B cell (primary cell): Measurements from ENCODE around the gene CBX2. TPM values are rescaled to one million over a fixed set of nuclear protein-coding genes. Genes with fewer than 3 reads are reported as not detected.

Experiments
- ATAC-seq: fragments of 200-7000 bp; cut with Tn5 transposase; one replicate; pipeline ENCODE4 v1.10.0; 2021; ENCODE audit warnings: low read depth, mild to moderate bottlenecking, moderate number of reproducible peaks, moderate library complexity
- CTCF ChIA-PET: fragments of 350-600 bp; sonication (Branson Sonifier 250); formaldehyde crosslinking; loops from one replicate; lab custom pipeline; 2021; ENCODE audit warnings: antibody characterized with exemption, inconsistent platforms; lab: Charles Lee
- POLR2A ChIA-PET: fragments of 350-600 bp; sonication (Branson Sonifier 250); formaldehyde crosslinking; loops from one replicate; lab custom pipeline; 2021; ENCODE audit warnings: antibody characterized with exemption; lab: Charles Lee
- DNase-seq: peaks from one replicate; pipeline ENCODE4 v3.0.0; 2013
- H2AFZ ChIP-seq: 2 replicates; pipeline ENCODE4 v1.6.1; 2012; ENCODE audit warnings: mild to moderate bottlenecking, low read depth, low read length; ENCODE audit not compliant: insufficient read depth, poor library complexity, severe bottlenecking
- H3K27ac ChIP-seq, 2 donors: 1 replicate in 1 of 2; 2 replicates in 1 of 2; pipeline ENCODE4 v1.5.1; 2012 to 2013; ENCODE audit warnings: low read length in 2 of 2, mild to moderate bottlenecking in 2 of 2, moderate library complexity in 1 of 2
- H3K27me3 ChIP-seq, 4 experiments: fragments of 200-600 bp in 1 of 4; sonication (generic) in 1 of 4; replicated peaks in 1 of 4; 1 replicate in 2 of 4; 2 replicates in 2 of 4; pipeline versions ENCODE4 v1.6.1 to v1.7.0; 2013 to 2016; ENCODE audit warnings: low read length in 3 of 4, mild to moderate bottlenecking in 2 of 4, mixed read lengths in 1 of 4, moderate library complexity in 1 of 4; ENCODE audit not compliant: insufficient read depth in 4 of 4, control insufficient read depth in 3 of 4; ENCODE audit errors: control extremely low read depth in 1 of 4
- H3K36me3 ChIP-seq, 2 experiments: replicated peaks in 1 of 2; 1 replicate in 1 of 2; 2 replicates in 1 of 2; pipeline versions ENCODE4 v1.6.1 to v1.7.1; 2013; ENCODE audit warnings: low read length in 1 of 2; ENCODE audit not compliant: insufficient read depth in 2 of 2, control insufficient read depth in 1 of 2; ENCODE audit errors: control extremely low read depth in 1 of 2, extremely low read depth in 1 of 2
- H3K4me1 ChIP-seq, 2 donors: fragments of 200-600 bp in 1 of 2; sonication (generic) in 1 of 2; 1 replicate in 1 of 2; 2 replicates in 1 of 2; pipeline versions ENCODE4 v1.5.1 to v1.6.1; 2013 to 2017; ENCODE audit warnings: low read length in 2 of 2; ENCODE audit not compliant: control insufficient read depth in 2 of 2, insufficient read depth in 2 of 2
- H3K4me2 ChIP-seq: replicated peaks from 2 replicates; pipeline ENCODE3; 2012; ENCODE audit warnings: mild to moderate bottlenecking, low read depth, low read length; ENCODE audit not compliant: poor library complexity, severe bottlenecking
- H3K4me3 ChIP-seq, 5 experiments: fragments of 200-600 bp in 1 of 5; sonication (generic) in 1 of 5; 1 replicate in 3 of 5; 2 replicates in 2 of 5; pipeline versions ENCODE4 v1.5.1 to v1.7.0; 2011 to 2016; ENCODE audit warnings: low read length in 4 of 5, mild to moderate bottlenecking in 4 of 5, low read depth in 2 of 5, control low read depth in 1 of 5, moderate library complexity in 1 of 5; ENCODE audit not compliant: insufficient read depth in 1 of 5; ENCODE audit errors: control extremely low read depth in 1 of 5, extremely low read depth in 1 of 5
- H3K79me2 ChIP-seq: fragments of 200-600 bp; sonication (generic); one replicate; pipeline ENCODE4 v1.6.0; 2016; ENCODE audit warnings: low read length; ENCODE audit not compliant: control insufficient read depth, insufficient read depth
- H3K9ac ChIP-seq: fragments of 200-600 bp; sonication (generic); 2 replicates; pipeline ENCODE4 v1.6.1; 2017; ENCODE audit warnings: mild to moderate bottlenecking, low read length, moderate library complexity
- H3K9me3 ChIP-seq, 3 donors: one replicate each; pipeline versions ENCODE4 v1.6.1 to v1.7.1; 2013; ENCODE audit warnings: low read length in 2 of 3; ENCODE audit not compliant: control insufficient read depth in 2 of 3, insufficient read depth in 1 of 3; ENCODE audit errors: control extremely low read depth in 1 of 3
- H4K20me1 ChIP-seq: 2 replicates; pipeline ENCODE4 v1.6.0; 2012; ENCODE audit warnings: mild to moderate bottlenecking, low read length; ENCODE audit not compliant: insufficient read depth, control insufficient read depth, poor library complexity, severe bottlenecking
- H3K27ac Mint-ChIP-seq: one replicate; pipeline ENCODE4 v1.8.0; 2021; ENCODE audit warnings: mixed read lengths
- H3K27me3 Mint-ChIP-seq: one replicate; pipeline ENCODE4 v1.8.0; 2021; ENCODE audit warnings: mixed read lengths
- H3K4me1 Mint-ChIP-seq: one replicate; pipeline ENCODE4 v1.8.0; 2021; ENCODE audit warnings: mixed read lengths
- H3K4me3 Mint-ChIP-seq: one replicate; pipeline ENCODE4 v1.8.0; 2021; ENCODE audit warnings: mixed read lengths
- H3K9me3 Mint-ChIP-seq: one replicate; pipeline ENCODE4 v1.8.0; 2022; ENCODE audit warnings: mixed read lengths; ENCODE audit not compliant: insufficient read depth
- CTCF ChIP-seq: fragments of 200-600 bp; IDR thresholded peaks from one replicate; pipeline ENCODE4 v1.8.0; 2022; ENCODE audit warnings: antibody characterized with exemption, mild to moderate bottlenecking
- EZH2 ChIP-seq: IDR thresholded peaks from 2 replicates; pipeline ENCODE4 v1.6.1; 2012; ENCODE audit warnings: borderline replicate concordance, low read depth, mild to moderate bottlenecking, moderate library complexity, low read length; ENCODE audit not compliant: insufficient read depth, poor library complexity, severe bottlenecking
- WGBS: methylation state at CpG from one replicate; pipeline ENCODE4 v1.1.5; 2013; ENCODE audit warnings: missing lambda C conversion rate; ENCODE audit not compliant: insufficient coverage; 5-methylcytosine and 5-hydroxymethylcytosine counted together
- intact Hi-C: fragments of 100-400 bp; cut with micrococcal nuclease; formaldehyde crosslinking; loops from one replicate; pipeline ENCODE4 v1.10.0; 2022
- polyA plus RNA-seq: library from polyadenylated mRNA; depleted of rRNA; stranded (reverse); fragments of >200 nt; gene quantifications from 2 replicates; pipeline ENCODE4 v1.2.3, GENCODE V29; 2012
- total RNA-seq, 2 donors: library from RNA; stranded (reverse); fragments of 120-200 nt in 1 of 2; gene quantifications; 1 replicate in 1 of 2; 2 replicates in 1 of 2; pipeline versions ENCODE4 v1.2.3 to v1.2.4, GENCODE V29; 2013 to 2022

The CBX2 gene
- total and polyA plus RNA-seq, 2 donors (not counting 1 experiment from before 2014, with no cell fraction given), result 0.10 to 0.47 TPM

DNA sequence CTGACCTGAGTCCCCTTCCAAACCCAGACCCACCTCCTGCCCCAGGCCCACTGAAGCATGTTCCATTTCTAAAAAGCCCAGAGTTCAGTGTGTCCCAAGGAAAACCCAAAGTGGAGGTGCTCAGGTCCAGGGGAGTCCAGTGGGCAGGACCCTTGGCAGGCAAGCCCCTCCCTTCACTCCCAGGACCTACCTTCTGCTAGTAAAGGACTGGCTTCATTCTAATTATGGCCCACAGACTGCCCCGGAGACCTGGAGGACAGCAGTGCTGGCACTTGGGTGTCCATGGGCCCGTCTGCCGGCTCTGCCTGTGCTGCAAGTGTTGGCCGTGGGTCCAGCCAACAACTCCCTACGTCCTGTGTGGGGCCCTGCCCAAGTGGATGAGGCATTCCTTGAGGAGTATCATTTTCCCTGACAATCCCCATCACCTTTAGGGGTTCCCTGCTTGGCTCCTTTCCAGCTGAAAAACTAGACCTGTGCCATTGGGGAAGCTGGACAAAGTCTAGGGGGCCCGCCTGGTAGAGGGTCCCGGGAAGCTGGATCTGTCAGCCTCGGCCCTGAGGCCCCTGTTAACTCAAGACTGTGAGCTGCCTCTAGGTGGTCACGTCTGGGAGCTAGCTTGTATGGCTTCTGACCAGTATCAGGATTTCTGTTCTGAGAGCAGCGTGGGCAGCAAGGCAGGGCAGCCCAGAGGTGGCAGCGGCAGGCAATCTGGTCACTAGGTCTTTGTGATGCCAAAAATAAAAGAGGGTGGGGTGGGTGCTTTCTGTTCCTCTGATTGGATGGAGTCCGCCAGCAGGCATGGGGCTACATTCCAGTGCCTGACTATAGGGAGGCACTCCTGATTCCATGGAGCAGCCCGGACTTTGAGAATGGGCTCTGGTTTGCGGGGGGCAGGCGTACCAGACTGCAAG lies 8.2 kb downstream of the CBX2 start:
- Histone ChIP-seq H3K27me3 (peaks cover 0 to 76% (median 41%) of the 10 kb centered on the region in 4 experiments), H3K4me3 (no peak overlapping the region), H3K9me3 (peaks cover 0 to 25% (median 0%) of the 10 kb centered on the region in 3 donors), H3K36me3 (no peaks in the 10 kb centered on the region), H4K20me1 (peaks cover 12% of the 10 kb centered on the region), H3K4me2 (no peak overlapping the region), H3K79me2 (no peaks in the 10 kb centered on the region), H3K27ac (no peak overlapping the region), H3K4me1 (peaks cover 28 to 31% of the 10 kb centered on the region in 2 donors), H2AFZ (no peak overlapping the region), H3K9ac (no peak overlapping the region)
- DNase-seq (no peak), ATAC-seq (no peak)
- Mint-ChIP-seq H3K27me3 (peaks cover 61% of the 10 kb centered on the region), H3K27ac (no peak overlapping the region), H3K9me3 (no peaks in the 10 kb centered on the region), H3K4me3 (no peak overlapping the region), H3K4me1 (peaks cover 12% of the 10 kb centered on the region)
- ChIA-PET CTCF (interaction anchor here (1.4 kb wide), 1 partner anchor 45 kb away, joined by 4 read pairs; no protein-coding TSS in a partner anchor), POLR2A (interaction anchor here (0.5 to 0.8 kb wide), 2 partner anchors 9 to 54 kb away, joined by 3 read pairs; no protein-coding TSS in a partner anchor)
- TF ChIP-seq EZH2, result no peak
- TF ChIP-seq CTCF, result no peak
- intact Hi-C loops, result loop anchor here (5.0 kb wide), 1 partner anchor 131 kb away; no protein-coding TSS in a partner anchor
- 92% methylated on average over 15 of the region's 15 CpGs for WGBS
